ENCODE measurements around the gene COL9A1.
"Not testable (repeated sequence)": the region's sequence is repeated elsewhere in the genome, so short reads cannot be mapped to it uniquely, and the experiment has no call there.

The COL9A1 gene

DNA sequence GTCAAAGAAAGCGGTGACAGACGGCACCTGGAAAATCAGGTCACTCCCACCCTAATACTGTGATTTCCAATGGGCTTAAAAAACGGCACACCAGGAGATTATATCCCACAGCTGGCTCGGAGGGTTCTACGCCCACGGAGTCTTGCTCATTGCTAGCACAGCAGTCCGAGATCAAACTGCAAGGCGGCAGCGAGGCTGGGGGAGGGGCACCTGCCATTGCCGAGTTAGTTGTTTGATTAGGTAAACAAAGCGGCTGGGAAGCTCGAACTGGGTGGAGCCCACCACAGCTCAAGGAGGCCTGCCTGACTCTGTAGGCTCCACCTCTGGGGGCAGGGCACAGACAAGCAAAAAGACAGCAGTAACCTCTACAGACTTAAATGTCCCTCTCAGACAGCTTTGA lies 14.9 kb upstream of the COL9A1 start:
- not testable (repeated sequence) for H3K27me3 ChIP-seq (replicated peaks; ENCODE audit: control insufficient read depth, insufficient read depth, low read length, poor library complexity, severe bottlenecking); H3K27ac ChIP-seq (ENCODE audit: insufficient read depth, low read length, poor library complexity, severe bottlenecking); H3K4me1 ChIP-seq (ENCODE audit: control insufficient read depth, insufficient read depth, low read length, poor library complexity, severe bottlenecking); H3K4me3 ChIP-seq (ENCODE audit: insufficient read depth, low read depth, low read length, poor library complexity, severe bottlenecking); H3K9me3 ChIP-seq (ENCODE audit: control insufficient read depth, low read length); H3K36me3 ChIP-seq (ENCODE audit: control insufficient read depth, insufficient read depth, low read length); DNase-seq

DNA sequence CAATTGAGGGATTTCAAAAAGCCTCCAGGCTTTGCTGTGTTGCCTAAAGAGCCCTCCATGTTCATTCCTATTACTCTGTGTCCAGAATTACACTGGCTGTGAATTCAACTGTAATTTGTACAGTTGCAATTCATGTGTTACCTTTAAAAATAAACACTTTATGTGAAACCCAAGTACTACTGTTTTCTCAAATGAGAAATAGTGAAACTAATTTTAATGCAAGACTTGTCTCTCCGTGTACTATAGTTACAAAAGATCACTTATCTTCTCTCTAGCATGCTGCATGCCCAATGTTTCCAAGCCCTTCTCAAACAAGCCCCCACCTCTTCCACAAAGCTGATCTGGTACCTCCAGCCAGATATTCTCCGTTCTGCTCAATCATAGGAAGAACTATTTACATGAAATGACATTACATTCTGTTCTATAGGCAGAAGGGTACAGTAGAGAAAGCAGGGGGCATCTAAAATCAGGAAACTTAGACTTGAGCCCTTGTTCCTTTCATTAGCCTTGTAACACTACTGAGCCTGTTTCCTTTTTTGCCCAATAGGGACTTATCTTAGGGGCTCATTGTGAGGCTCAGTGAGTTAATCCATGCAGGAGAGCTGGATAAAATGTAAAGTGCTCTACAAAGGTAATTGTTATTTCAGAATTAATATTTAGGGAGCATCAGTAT lies 12.3 kb upstream of the COL9A1 start:
- H3K4me1 ChIP-seq (ENCODE audit: control insufficient read depth, insufficient read depth, low read length, poor library complexity, severe bottlenecking): no peaks in the 10 kb centered on the region
- H3K27ac ChIP-seq (ENCODE audit: insufficient read depth, low read length, poor library complexity, severe bottlenecking): no peak overlapping the region
- H3K4me3 ChIP-seq (ENCODE audit: insufficient read depth, low read depth, low read length, poor library complexity, severe bottlenecking): no peak overlapping the region
- no peaks in the 10 kb centered on the region for H3K27me3 ChIP-seq (replicated peaks; ENCODE audit: control insufficient read depth, insufficient read depth, low read length, poor library complexity, severe bottlenecking)
- H3K36me3 ChIP-seq (ENCODE audit: control insufficient read depth, insufficient read depth, low read length): no peaks in the 10 kb centered on the region
- H3K9me3 ChIP-seq (ENCODE audit: control insufficient read depth, low read length): no peaks in the 10 kb centered on the region
- DNase-seq: no peak

DNA sequence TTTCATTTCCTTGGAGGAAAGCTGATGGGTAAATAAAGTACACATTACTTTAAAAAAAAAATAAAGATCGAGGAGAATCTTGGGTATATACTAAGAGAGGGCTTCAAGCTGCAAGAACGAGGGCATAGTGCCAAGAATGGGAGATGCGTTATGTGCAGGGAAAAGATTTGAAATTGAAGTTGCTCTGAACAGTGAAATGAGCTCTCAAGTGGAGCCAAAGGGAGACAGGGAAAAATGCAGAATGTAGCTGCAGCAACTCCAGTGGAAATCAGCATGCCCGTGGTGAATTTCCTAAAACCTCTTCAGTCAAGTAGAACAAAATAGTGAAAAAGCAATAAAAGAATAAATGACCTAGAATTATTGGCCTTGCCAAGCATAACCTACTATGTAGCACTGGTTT lies 11.4 kb upstream of the COL9A1 start:
- no peaks in the 10 kb centered on the region for H3K9me3 ChIP-seq (ENCODE audit: control insufficient read depth, low read length)
- no peaks in the 10 kb centered on the region for H3K27me3 ChIP-seq (replicated peaks; ENCODE audit: control insufficient read depth, insufficient read depth, low read length, poor library complexity, severe bottlenecking)
- H3K4me3 ChIP-seq (ENCODE audit: insufficient read depth, low read depth, low read length, poor library complexity, severe bottlenecking): no peak overlapping the region
- no peak for DNase-seq
- H3K27ac ChIP-seq (ENCODE audit: insufficient read depth, low read length, poor library complexity, severe bottlenecking): no peak overlapping the region
- H3K36me3 ChIP-seq (ENCODE audit: control insufficient read depth, insufficient read depth, low read length): no peaks in the 10 kb centered on the region
- H3K4me1 ChIP-seq (ENCODE audit: control insufficient read depth, insufficient read depth, low read length, poor library complexity, severe bottlenecking): no peaks in the 10 kb centered on the region

DNA sequence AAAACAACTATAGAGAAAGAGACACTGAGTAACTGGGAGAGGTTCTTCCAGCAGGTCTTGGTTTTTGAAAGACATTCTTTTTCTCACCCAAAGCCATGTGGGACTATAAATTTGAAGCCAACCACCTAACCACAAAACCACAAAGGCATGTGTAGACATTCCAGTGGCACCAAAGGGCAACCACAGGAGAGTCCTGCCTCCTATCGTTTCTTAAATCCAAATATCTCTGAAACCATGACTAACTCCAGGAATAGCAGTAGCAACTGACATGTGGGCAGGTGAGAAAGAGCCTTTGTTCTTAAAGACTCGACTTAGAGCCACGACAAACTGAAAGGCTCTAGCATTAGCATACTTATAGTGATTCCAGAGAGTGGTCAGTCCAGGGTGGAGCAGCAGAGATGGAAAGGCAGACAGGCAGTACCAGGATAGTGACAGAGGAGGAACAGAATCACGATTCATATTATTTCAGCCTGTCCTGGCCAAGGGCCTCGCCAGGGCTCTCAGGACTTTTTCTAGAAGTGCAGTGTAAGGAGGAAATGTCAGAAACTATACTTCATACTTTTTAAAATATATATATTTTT lies 9.4 kb upstream of the COL9A1 start:
- no peaks in the 10 kb centered on the region for H3K36me3 ChIP-seq (ENCODE audit: control insufficient read depth, insufficient read depth, low read length)
- no peaks in the 10 kb centered on the region for H3K4me1 ChIP-seq (ENCODE audit: control insufficient read depth, insufficient read depth, low read length, poor library complexity, severe bottlenecking)
- no peak overlapping the region for H3K4me3 ChIP-seq (ENCODE audit: insufficient read depth, low read depth, low read length, poor library complexity, severe bottlenecking)
- no peaks in the 10 kb centered on the region for H3K27me3 ChIP-seq (replicated peaks; ENCODE audit: control insufficient read depth, insufficient read depth, low read length, poor library complexity, severe bottlenecking)
- DNase-seq: no peak
- no peaks in the 10 kb centered on the region for H3K9me3 ChIP-seq (ENCODE audit: control insufficient read depth, low read length)
- H3K27ac ChIP-seq (ENCODE audit: insufficient read depth, low read length, poor library complexity, severe bottlenecking): no peak overlapping the region

DNA sequence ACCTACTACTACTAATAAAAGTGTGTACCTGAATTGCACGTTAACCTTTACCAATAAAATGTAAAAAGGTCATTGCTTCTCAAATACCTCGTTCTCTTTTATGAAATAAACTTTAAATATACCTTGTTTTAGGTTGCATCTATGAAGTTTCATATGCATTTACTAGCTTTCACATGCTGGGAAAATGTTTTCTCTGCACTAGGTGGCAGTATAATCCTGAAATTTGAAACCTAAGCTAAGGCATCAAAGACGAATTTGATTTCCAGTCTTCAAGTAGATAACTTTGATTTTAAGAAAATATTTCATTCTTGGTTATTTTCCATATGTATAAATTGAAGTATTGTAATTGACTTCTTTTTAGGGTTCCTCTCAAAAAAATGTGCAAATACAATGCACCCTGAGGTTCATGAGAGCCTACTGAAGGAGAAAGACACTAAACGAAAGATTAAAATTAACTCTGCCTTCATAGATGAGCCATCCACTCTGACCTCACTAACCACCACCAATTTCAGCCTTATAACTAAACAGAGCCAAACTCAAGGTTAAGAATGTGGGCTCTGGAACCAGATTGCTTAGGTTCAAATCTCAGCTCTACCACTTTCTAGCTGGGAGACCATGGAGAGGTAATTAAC lies 7.3 kb upstream of the COL9A1 start:
- H3K4me3 ChIP-seq (ENCODE audit: insufficient read depth, low read depth, low read length, poor library complexity, severe bottlenecking): no peak overlapping the region
- H3K4me1 ChIP-seq (ENCODE audit: control insufficient read depth, insufficient read depth, low read length, poor library complexity, severe bottlenecking): no peaks in the 10 kb centered on the region
- no peaks in the 10 kb centered on the region for H3K36me3 ChIP-seq (ENCODE audit: control insufficient read depth, insufficient read depth, low read length)
- no peak overlapping the region for H3K27ac ChIP-seq (ENCODE audit: insufficient read depth, low read length, poor library complexity, severe bottlenecking)
- no peaks in the 10 kb centered on the region for H3K9me3 ChIP-seq (ENCODE audit: control insufficient read depth, low read length)
- DNase-seq: no peak
- H3K27me3 ChIP-seq (replicated peaks; ENCODE audit: control insufficient read depth, insufficient read depth, low read length, poor library complexity, severe bottlenecking): no peaks in the 10 kb centered on the region

DNA sequence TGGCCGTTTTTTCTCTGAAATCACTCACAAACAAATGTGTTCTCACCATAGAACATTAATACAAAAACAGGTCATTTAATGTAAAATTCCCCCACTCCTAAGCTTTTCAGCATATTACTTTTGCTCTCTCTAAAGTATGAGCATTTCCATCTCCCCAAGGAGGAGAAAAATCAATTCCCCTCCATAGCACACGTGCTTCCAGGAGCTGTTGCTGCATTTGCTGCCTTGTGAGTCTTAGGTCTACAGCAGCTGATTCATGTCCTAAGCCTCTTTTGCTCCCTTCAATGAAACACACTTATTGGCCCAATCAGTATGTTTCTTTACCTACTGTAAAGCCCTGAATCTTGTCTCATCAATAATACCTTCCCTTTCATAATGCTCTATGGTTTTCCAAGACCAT lies 6.4 kb upstream of the COL9A1 start:
- Histone ChIP-seq H3K9me3 (ENCODE audit: control insufficient read depth, low read length) (no peaks in the 10 kb centered on the region), H3K27me3 (replicated peaks; ENCODE audit: control insufficient read depth, insufficient read depth, low read length, poor library complexity, severe bottlenecking) (no peaks in the 10 kb centered on the region), H3K27ac (ENCODE audit: insufficient read depth, low read length, poor library complexity, severe bottlenecking) (no peak overlapping the region), H3K4me1 (ENCODE audit: control insufficient read depth, insufficient read depth, low read length, poor library complexity, severe bottlenecking) (no peaks in the 10 kb centered on the region), H3K36me3 (ENCODE audit: control insufficient read depth, insufficient read depth, low read length) (no peaks in the 10 kb centered on the region), H3K4me3 (ENCODE audit: insufficient read depth, low read depth, low read length, poor library complexity, severe bottlenecking) (no peak overlapping the region)
- no peak for DNase-seq

DNA sequence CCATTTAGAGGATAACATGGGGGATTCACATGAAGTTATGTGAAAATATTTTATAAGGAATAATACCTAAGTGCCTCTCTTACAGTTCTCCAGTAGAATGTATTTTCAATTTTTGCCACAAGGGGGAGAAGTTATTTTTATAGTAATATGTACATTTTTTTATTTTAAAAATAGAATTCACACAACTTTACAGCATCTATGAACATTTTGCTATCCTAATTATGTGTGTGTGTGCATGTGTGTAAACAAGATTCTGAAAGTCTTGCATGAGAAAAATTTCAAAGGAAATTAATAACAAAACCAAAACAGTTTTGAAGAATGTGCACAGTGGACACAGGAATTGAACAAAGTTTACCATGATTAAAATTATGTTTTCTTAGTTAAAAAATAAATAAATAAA lies 5.3 kb upstream of the COL9A1 start:
- H3K36me3 ChIP-seq (ENCODE audit: control insufficient read depth, insufficient read depth, low read length); H3K9me3 ChIP-seq (ENCODE audit: control insufficient read depth, low read length); H3K4me1 ChIP-seq (ENCODE audit: control insufficient read depth, insufficient read depth, low read length, poor library complexity, severe bottlenecking); DNase-seq; H3K4me3 ChIP-seq (ENCODE audit: insufficient read depth, low read depth, low read length, poor library complexity, severe bottlenecking); H3K27ac ChIP-seq (ENCODE audit: insufficient read depth, low read length, poor library complexity, severe bottlenecking); H3K27me3 ChIP-seq (replicated peaks; ENCODE audit: control insufficient read depth, insufficient read depth, low read length, poor library complexity, severe bottlenecking): not testable (repeated sequence)

DNA sequence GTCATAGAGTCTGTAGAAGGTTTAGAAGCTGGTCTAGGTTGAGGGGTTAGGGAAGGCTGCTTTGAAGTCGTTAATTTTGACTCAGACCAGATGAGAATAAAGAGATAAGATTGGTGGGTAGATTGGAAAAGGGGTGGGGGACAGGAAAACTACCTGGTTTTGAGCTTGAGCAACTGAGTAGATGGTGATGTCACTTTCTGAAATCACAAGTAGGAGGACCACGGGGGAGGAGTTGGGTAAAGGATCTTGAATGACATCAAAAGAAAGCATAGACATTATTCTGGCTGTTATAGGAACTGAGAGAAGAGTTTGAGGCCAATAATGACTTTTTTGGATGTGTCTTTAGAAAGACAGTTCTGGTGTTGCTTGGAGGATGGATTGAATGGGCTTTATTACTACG lies 4.1 kb upstream of the COL9A1 start:
- Histone ChIP-seq H3K27me3 (replicated peaks; ENCODE audit: control insufficient read depth, insufficient read depth, low read length, poor library complexity, severe bottlenecking) (peaks cover 2% of the 10 kb centered on the region), H3K36me3 (ENCODE audit: control insufficient read depth, insufficient read depth, low read length) (no peaks in the 10 kb centered on the region), H3K9me3 (ENCODE audit: control insufficient read depth, low read length) (no peaks in the 10 kb centered on the region), H3K27ac (ENCODE audit: insufficient read depth, low read length, poor library complexity, severe bottlenecking) (no peak overlapping the region), H3K4me1 (ENCODE audit: control insufficient read depth, insufficient read depth, low read length, poor library complexity, severe bottlenecking) (no peaks in the 10 kb centered on the region), H3K4me3 (ENCODE audit: insufficient read depth, low read depth, low read length, poor library complexity, severe bottlenecking) (no peak overlapping the region)
- DNase-seq: no peak

DNA sequence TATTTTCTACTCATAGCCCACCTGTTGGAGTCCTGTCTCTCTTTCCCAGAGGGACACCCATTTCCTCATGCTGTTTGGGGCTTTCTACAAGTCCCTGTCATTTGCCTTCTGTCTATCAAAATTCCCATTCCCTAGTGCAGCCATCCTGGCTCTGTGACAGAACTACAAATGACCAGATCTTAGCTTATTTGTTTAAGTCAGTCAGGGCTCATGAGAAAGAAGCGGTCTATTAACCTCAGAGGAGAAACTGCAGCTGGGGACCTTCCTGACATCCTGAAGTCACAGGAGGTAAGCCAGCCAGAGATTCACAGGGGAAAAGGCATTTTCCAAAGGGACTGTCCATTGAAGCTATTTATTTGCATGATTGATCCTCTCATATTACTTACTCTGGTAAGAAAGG lies 1.7 kb upstream of the COL9A1 start:
- no peak overlapping the region for H3K4me3 ChIP-seq (ENCODE audit: insufficient read depth, low read depth, low read length, poor library complexity, severe bottlenecking)
- no peaks in the 10 kb centered on the region for H3K36me3 ChIP-seq (ENCODE audit: control insufficient read depth, insufficient read depth, low read length)
- H3K27me3 ChIP-seq (replicated peaks; ENCODE audit: control insufficient read depth, insufficient read depth, low read length, poor library complexity, severe bottlenecking): peaks cover 2% of the 10 kb centered on the region
- H3K27ac ChIP-seq (ENCODE audit: insufficient read depth, low read length, poor library complexity, severe bottlenecking): no peak overlapping the region
- no peaks in the 10 kb centered on the region for H3K9me3 ChIP-seq (ENCODE audit: control insufficient read depth, low read length)
- DNase-seq: no peak
- H3K4me1 ChIP-seq (ENCODE audit: control insufficient read depth, insufficient read depth, low read length, poor library complexity, severe bottlenecking): no peaks in the 10 kb centered on the region

DNA sequence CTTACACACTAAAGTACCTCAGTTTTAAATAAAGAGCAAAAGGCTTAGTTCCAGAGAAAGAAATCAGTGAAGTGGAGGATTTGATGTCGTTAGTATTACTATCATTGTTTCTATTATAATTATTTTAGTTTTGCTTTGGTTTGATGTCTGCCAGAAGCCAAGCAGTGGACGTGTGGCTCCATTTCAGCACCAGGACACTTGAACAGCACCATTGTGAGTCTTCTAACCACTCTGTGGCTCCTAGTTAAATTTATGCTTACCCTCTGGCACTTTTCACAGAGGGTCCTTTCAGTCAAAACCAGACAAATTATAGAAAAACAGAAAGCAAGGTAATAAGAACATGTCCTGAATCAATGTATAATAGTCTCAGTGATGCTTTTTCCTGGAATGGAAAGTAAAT lies 3.4 kb downstream of the COL9A1 start:
- Histone ChIP-seq H3K27me3 (replicated peaks; ENCODE audit: control insufficient read depth, insufficient read depth, low read length, poor library complexity, severe bottlenecking) (peaks cover 2% of the 10 kb centered on the region), H3K9me3 (ENCODE audit: control insufficient read depth, low read length) (no peaks in the 10 kb centered on the region), H3K4me1 (ENCODE audit: control insufficient read depth, insufficient read depth, low read length, poor library complexity, severe bottlenecking) (no peaks in the 10 kb centered on the region), H3K27ac (ENCODE audit: insufficient read depth, low read length, poor library complexity, severe bottlenecking) (no peak overlapping the region), H3K36me3 (ENCODE audit: control insufficient read depth, insufficient read depth, low read length) (no peaks in the 10 kb centered on the region), H3K4me3 (ENCODE audit: insufficient read depth, low read depth, low read length, poor library complexity, severe bottlenecking) (no peak overlapping the region)
- no peak for DNase-seq

Measured in effector memory CD4-positive, alpha-beta T cell (primary cell).